ENCODE measurements around the gene STIL.

Gene STIL

GRCh38 chr1:47333922-47334764 lies 20.2 kb upstream of the STIL start:
- TF ChIP-seq GABPA (IDR thresholded peaks at IDR 0.05; ENCODE audit: low read depth) (no peak), SPI1 (IDR thresholded peaks at IDR 0.05; ENCODE audit: borderline replicate concordance, low read depth) (no peak), CTCF (IDR thresholded peaks at IDR 0.05; ENCODE audit: insufficient read depth, low read length) (no peak), POLR2AphosphoS5 (IDR thresholded peaks at IDR 0.05; ENCODE audit: low read depth) (peak; percentile 52; the same call in 1 of the 2 replicates), REST (IDR thresholded peaks at IDR 0.05; ENCODE audit: insufficient replicate concordance, low read depth) (no peak)
- peak overlapping the region; percentile 89 for H3K27ac ChIP-seq (replicated peaks)
- H3K27me3 ChIP-seq (ENCODE audit: insufficient read depth, poor library complexity, severe bottlenecking) = no peaks in the 10 kb centered on the region
- H3K4me3 ChIP-seq (replicated peaks; ENCODE audit: insufficient read depth, low read length) = peak overlapping the region; percentile 82
- peak; percentile 41 to 74 for DNase-seq (ENCODE audit: low read depth in 1 of 2, low spot score in 1 of 2)

- peak; percentile 75 to 86 for DNase-seq (ENCODE audit: low read depth in 1 of 2, low spot score in 1 of 2)
- Histone ChIP-seq H3K27ac (replicated peaks) (peak within 1 kb of the TSS; percentile 89), H3K27me3 (ENCODE audit: insufficient read depth, poor library complexity, severe bottlenecking) (no peaks in the 10 kb centered on the region), H3K4me3 (replicated peaks; ENCODE audit: insufficient read depth, low read length) (peak within 1 kb of the TSS; percentile 82)
- TF ChIP-seq REST (IDR thresholded peaks at IDR 0.05; ENCODE audit: insufficient replicate concordance, low read depth) (no peak), POLR2AphosphoS5 (IDR thresholded peaks at IDR 0.05; ENCODE audit: low read depth) (peak; percentile 67)
These were observed 19.6 kb upstream of the STIL start, which contains the start of gene CMPK1 for GRCh38 chr1:47333578-47333921. TSS of gene CMPK1 (plus strand) at chr1:47333790. CDS start at chr1:47333946, 156 bp downstream.

- DNase-seq (ENCODE audit: low read depth in 1 of 2, low spot score in 1 of 2) = no peak
- peak overlapping the region; percentile 82 for H3K4me3 ChIP-seq (replicated peaks; ENCODE audit: insufficient read depth, low read length)
- H3K27me3 ChIP-seq (ENCODE audit: insufficient read depth, poor library complexity, severe bottlenecking) = no peaks in the 10 kb centered on the region
- peak overlapping the region; percentile 75 for H3K27ac ChIP-seq (replicated peaks)
- TF ChIP-seq REST (IDR thresholded peaks at IDR 0.05; ENCODE audit: insufficient replicate concordance, low read depth) (no peak), CTCF (IDR thresholded peaks at IDR 0.05; ENCODE audit: insufficient read depth, low read length) (no peak), GABPA (IDR thresholded peaks at IDR 0.05; ENCODE audit: low read depth) (no peak), POLR2AphosphoS5 (IDR thresholded peaks at IDR 0.05; ENCODE audit: low read depth) (no peak), SPI1 (IDR thresholded peaks at IDR 0.05; ENCODE audit: borderline replicate concordance, low read depth) (no peak)
These were observed 19.0 kb upstream of the STIL start for GRCh38 chr1:47332779-47333577.
